Measurements from ENCODE around the gene RRH. TPM values are rescaled to one million over a fixed set of nuclear protein-coding genes. Genes with fewer than 3 reads are reported as not detected.
"Not testable (repeated sequence)": the region's sequence is repeated elsewhere in the genome, so short reads cannot be mapped to it uniquely, and the experiment has no call there.

Gene RRH
- total RNA-seq, 1 donor = not detected

- no peak for TF ChIP-seq CTCF (IDR thresholded peaks at IDR 0.05; ENCODE audit: extremely low read depth, low read depth, low read length)
- Histone ChIP-seq H3K36me3 (ENCODE audit: insufficient read depth, low read length) (no peaks in the 10 kb centered on the region), H3K9me3 (ENCODE audit: low read depth, low read length) (no peaks in the 10 kb centered on the region), H3K27me3 (ENCODE audit: insufficient read depth, low read length) (peaks cover 3% of the 10 kb centered on the region), H4K20me1 (ENCODE audit: insufficient read depth, low read length) (no peaks in the 10 kb centered on the region), H3K4me3 (ENCODE audit: insufficient read depth, low read length) (no peak overlapping the region), H2AFZ (ENCODE audit: low read length) (no peak overlapping the region), H3K4me1 (ENCODE audit: insufficient read depth, low read length) (no peaks in the 10 kb centered on the region), H3K79me2 (ENCODE audit: insufficient read depth, low read length) (no peaks in the 10 kb centered on the region), H3K27ac (ENCODE audit: low read depth, low read length) (no peak overlapping the region), H3K4me2 (ENCODE audit: insufficient read depth, low read length) (no peak overlapping the region)
- no peak for DNase-seq (ENCODE audit: insufficient read length, low spot score, missing footprints)
Measured at GRCh38 chr4:109850601-109851000, 22.8 kb downstream of the RRH start.

- H3K4me2 ChIP-seq (ENCODE audit: insufficient read depth, low read length); H3K4me3 ChIP-seq (ENCODE audit: insufficient read depth, low read length); H2AFZ ChIP-seq (ENCODE audit: low read length); H3K4me1 ChIP-seq (ENCODE audit: insufficient read depth, low read length); H4K20me1 ChIP-seq (ENCODE audit: insufficient read depth, low read length); DNase-seq (ENCODE audit: insufficient read length, low spot score, missing footprints); H3K36me3 ChIP-seq (ENCODE audit: insufficient read depth, low read length); H3K27me3 ChIP-seq (ENCODE audit: insufficient read depth, low read length); H3K79me2 ChIP-seq (ENCODE audit: insufficient read depth, low read length); H3K27ac ChIP-seq (ENCODE audit: low read depth, low read length); H3K9me3 ChIP-seq (ENCODE audit: low read depth, low read length): not testable (repeated sequence)
Measured at GRCh38 chr4:109859426-109860300, 31.9 kb downstream of the RRH start.

- Histone ChIP-seq H4K20me1 (ENCODE audit: insufficient read depth, low read length) (no peaks in the 10 kb centered on the region), H3K27me3 (ENCODE audit: insufficient read depth, low read length) (no peaks in the 10 kb centered on the region)
Measured at GRCh38 chr4:109861271-109861670, 33.5 kb downstream of the RRH start.

GRCh38 chr4:109861916-109862511 is 34.2 kb downstream of the RRH start:
- Histone ChIP-seq H3K27ac (ENCODE audit: low read depth, low read length) (no peak overlapping the region), H4K20me1 (ENCODE audit: insufficient read depth, low read length) (no peaks in the 10 kb centered on the region), H3K79me2 (ENCODE audit: insufficient read depth, low read length) (no peaks in the 10 kb centered on the region), H3K36me3 (ENCODE audit: insufficient read depth, low read length) (no peaks in the 10 kb centered on the region), H3K4me2 (ENCODE audit: insufficient read depth, low read length) (no peak overlapping the region), H3K27me3 (ENCODE audit: insufficient read depth, low read length) (no peaks in the 10 kb centered on the region), H3K4me1 (ENCODE audit: insufficient read depth, low read length) (no peaks in the 10 kb centered on the region), H3K9me3 (ENCODE audit: low read depth, low read length) (no peaks in the 10 kb centered on the region), H3K4me3 (ENCODE audit: insufficient read depth, low read length) (no peak overlapping the region), H2AFZ (ENCODE audit: low read length) (no peak overlapping the region)
- TF ChIP-seq CTCF (IDR thresholded peaks at IDR 0.05; ENCODE audit: extremely low read depth, low read depth, low read length) = no peak
- no peak for DNase-seq (ENCODE audit: insufficient read length, low spot score, missing footprints)

More at GRCh38 chr4:109861271-109861670, 33.5 kb downstream of the RRH start:
- no peak for DNase-seq (ENCODE audit: insufficient read length, low spot score, missing footprints)
- Histone ChIP-seq H3K4me3 (ENCODE audit: insufficient read depth, low read length) (no peak overlapping the region), H3K9me3 (ENCODE audit: low read depth, low read length) (no peaks in the 10 kb centered on the region), H3K4me2 (ENCODE audit: insufficient read depth, low read length) (no peak overlapping the region), H2AFZ (ENCODE audit: low read length) (no peak overlapping the region), H3K4me1 (ENCODE audit: insufficient read depth, low read length) (no peaks in the 10 kb centered on the region), H3K27ac (ENCODE audit: low read depth, low read length) (no peak overlapping the region), H3K36me3 (ENCODE audit: insufficient read depth, low read length) (no peaks in the 10 kb centered on the region), H3K79me2 (ENCODE audit: insufficient read depth, low read length) (no peaks in the 10 kb centered on the region)
- no peak for TF ChIP-seq CTCF (IDR thresholded peaks at IDR 0.05; ENCODE audit: extremely low read depth, low read depth, low read length)
